HG03175 (cell line): ENCODE data around the gene C3orf33.

Source experiments
- ATAC-seq: cut with Tn5 transposase; IDR thresholded peaks from one replicate; pipeline ENCODE4 v1.9.1; 2021; ENCODE audit warnings: mild to moderate bottlenecking, moderate library complexity; ENCODE audit not compliant: unreplicated experiment

Gene C3orf33

GRCh38 chr3:155790272-155790925 is 15.7 kb downstream of the C3orf33 start:
- no peak for ATAC-seq

GRCh38 chr3:155785662-155786295 is 20.3 kb downstream of the C3orf33 start:
- no peak for ATAC-seq

DNA sequence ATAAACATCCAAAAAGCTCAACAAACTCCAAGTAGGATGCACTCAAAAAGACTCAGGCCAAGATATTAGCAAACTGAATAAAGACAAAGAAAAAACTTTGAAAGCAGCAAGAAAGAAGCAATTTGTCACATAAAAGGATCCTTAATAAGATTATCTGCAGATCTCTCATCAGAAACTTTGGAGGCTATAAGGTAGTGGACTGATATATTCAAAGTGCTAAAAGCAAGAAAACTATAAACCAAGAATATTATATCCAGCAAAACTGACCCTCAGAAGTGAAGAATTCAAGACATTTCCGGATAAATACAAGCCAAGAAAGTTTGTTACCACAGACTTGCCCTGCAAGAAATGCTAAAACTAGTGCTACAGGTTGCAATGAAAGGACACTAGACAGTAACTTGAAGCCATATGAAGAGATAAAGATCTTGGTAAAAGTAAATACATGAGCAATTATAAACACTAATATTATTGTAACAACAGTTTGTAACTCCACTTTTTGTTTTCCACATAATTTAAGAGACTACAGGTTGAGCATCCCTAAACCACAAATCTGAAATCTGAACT is 23.6 kb downstream of the C3orf33 start:
- no peak for ATAC-seq

DNA sequence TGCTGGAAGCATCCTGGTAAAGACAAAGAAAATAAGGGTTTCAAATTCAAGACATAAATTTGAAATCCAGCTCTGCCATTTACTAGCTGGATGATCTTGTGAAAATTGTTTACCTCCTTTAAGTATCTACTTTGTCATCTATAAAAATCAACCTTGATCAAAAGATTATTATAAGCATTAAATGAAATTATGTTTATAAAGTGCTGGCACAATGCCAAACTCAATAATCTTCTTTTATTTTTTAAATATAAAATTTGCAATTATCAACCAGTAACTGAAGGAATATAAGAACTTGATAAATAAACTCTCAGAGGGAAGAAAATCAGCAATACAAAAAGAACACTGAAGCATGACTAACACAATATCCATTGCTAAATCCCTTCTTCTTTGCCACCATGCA is 25.8 kb downstream of the C3orf33 start:
- no peak for ATAC-seq

DNA sequence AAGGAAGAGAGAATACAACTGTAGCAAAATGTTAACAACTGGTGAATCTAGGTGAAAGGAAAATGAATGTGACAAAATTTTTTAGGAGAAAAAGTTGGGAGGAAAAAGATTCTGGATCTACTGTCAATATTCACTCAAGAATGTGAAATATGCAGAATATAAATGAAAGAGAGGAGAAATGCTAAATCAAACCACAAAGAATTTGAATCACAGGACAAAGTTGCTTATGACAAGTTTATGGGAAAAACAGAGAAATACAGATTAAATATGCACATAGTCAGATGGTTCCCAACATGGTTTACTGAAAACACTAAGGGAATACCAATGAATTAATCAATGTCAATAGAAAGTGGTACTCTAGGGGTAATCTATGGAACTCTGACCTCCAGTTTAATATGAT is 27.6 kb downstream of the C3orf33 start:
- no peak for ATAC-seq

GRCh38 chr3:155772801-155773200 is 33.3 kb downstream of the C3orf33 start:
- ATAC-seq: no peak

- ATAC-seq: no peak
These were observed 35.0 kb downstream of the C3orf33 start for GRCh38 chr3:155771126-155771525.

DNA sequence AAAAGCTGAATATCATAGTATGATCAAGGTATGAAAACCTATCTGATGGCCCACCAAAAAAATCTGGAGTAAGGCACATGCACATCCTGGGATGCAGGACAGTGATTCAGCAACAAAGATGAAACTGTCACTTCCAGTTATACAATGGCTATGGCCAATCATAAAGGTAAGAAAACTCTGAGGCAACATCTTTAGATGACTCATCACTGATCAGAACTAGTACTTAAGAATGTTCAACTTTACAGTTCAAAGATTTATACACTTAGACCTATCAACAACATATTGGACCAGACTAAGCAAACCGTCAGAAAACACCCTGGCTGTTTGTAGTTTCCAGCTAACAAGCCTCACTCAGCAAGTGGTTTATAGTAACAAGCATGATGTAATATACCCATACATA is 39.9 kb downstream of the C3orf33 start:
- no peak for ATAC-seq

GRCh38 chr3:155763870-155764463 is 42.1 kb downstream of the C3orf33 start:
- ATAC-seq: no peak

DNA sequence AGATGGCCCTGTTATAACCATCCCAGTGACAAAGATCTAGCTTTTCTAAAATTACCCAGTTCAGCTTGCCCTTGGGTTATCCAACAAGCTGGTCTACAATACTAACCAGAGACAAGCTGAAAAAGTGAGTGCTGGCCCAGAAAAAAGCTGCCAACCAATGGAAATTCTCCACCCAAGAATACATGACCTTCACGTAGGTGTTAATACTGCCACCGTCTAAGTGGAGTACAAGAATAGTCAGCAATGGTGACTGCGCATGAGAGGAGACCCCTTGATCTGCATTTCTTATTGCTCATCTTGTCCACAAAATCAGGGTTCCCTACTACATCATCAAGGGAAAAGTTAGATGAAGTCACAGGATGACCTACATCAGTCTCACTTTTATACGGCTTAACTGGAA is 45.4 kb downstream of the C3orf33 start:
- no peak for ATAC-seq

DNA sequence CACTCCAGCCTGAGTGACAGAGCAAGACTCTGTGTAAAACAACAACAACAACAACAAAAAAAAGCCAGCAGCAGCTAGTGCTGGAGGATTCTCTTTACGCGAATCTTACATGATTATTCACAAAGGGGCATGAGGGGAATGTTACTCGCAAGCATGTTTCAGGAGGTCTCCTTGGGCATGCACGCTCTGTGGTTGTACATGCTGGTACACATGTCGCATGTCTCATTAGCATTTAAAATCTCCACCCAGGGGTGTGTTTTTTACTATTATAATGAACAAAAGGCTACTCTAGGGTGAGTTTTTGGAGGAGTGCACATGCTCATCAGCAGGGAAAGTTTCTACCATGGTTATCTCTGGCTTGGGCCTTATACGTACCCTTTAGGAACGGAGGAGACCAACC is 48.5 kb downstream of the C3orf33 start:
- ATAC-seq: no peak

DNA sequence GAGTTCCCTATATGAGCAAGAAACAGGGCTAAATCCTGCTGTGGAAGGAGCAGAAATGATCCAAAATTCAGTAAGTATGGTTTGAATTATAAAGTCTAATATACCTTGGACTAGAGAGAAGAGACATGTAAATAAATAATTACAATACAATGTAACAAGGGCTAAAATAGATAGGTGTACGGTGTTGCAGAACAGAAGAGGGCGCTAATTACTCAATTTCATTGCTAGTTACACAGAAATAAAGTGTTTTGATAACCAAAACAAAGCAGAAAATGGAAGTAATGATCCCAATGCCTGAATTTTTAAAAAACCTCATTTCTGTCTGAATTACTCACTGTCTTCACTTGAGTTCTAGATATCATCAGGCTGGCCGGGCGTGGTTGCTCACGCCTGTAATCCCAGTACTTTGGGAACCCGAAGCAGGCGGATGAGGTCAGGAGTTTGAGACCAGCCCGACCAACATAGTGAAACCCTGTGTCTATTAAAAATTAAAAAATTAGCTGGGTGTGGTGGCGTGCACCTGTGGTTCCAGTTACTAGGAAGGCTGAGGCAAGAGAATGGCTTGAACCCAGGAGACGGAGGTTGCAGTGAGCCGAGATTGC is 52.9 kb downstream of the C3orf33 start:
- ATAC-seq: peak; percentile 55

- no peak for ATAC-seq
These were observed 57.3 kb downstream of the C3orf33 start for GRCh38 chr3:155748611-155749365.

GRCh38 chr3:155747946-155748290 is 58.2 kb downstream of the C3orf33 start:
- no peak for ATAC-seq

DNA sequence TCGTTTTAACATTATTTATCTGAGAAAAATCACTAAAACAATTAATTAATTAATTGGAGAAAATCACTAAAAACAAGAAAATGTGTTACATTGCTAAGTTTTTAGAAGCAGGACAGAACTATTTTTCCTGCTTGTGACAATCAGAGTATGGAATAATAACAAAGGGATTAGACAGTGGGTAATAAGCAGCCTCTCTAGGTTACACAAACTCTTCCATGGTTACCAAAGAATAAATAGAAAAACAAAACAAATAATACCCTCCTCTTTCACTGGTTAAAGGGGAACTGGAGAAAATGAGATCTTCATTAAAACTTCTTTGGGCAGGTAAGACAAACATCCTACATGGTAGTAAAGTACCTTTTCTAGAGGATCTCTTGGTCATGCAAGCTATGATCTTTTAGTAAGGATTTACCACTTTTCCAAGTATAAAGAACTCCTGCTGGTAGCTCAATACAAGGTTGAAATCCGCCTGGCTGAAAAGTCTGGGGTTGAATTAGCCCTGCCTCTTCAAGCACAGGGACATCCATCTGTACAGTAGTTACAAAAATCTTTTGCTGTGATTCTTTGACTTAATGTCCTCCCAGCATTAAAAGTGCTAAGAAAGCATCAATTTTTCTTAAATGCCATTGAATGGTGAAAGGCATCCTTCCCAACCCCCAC is 58.7 kb downstream of the C3orf33 start:
- ATAC-seq: no peak

DNA sequence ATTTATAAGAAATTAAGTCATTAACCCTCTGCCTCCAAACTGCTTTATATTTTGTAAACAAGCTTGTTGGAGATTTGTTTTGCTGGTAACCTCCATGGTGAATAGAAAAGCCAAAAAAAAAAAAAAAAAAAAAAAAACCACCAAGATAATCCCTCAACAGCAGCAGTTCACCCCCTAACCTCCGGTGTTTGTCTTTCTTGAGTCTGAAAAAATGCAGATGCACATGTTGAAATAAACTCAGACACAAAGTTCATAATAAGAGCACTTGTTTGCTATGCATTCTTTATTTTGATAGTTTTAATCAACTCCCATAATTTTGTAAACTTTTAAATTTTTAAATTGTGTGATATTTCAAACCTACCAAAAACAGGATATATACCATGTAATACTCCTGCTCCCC is 59.4 kb downstream of the C3orf33 start:
- ATAC-seq: no peak

GRCh38 chr3:155745795-155746550 is 60.1 kb downstream of the C3orf33 start:
- no peak for ATAC-seq

DNA sequence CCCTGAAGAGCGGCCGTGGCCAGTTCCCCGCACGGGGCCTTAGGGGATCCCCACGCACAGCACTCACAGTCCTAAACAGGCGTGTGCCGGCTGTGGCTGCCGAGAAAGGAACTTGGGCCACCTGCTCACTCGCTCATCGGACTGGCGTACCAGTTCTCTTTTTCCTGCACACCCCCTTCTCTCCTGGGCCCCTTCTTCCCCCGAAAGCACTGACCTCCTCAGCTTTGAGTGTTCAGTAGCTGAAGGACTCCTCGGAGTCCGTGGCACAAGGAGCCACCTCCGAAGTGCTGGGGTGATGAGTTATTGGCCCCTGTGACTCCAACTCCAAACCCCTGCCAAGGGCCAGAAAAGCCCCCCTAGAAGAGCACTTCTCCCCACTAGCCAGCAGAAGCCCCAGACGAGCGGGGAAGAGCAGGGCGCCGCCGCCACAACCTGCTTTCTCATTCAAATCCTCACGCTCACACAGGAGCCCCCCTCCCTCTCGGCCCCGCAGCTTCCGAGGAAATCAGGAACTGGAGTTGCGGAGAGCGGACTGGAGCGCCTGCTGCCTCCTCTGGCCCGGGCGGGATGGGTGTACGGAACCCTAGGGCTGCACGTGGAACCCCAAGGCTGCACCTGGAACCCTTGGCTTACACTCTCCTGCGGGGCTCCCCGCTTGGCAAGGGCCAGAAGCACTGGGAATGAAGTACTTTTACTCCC is 61.3 kb downstream of the C3orf33 start, which contains the start of gene PLCH1:
PLCH1 (minus strand) TSS at position 446 of the 699 bp plus-strand sequence. CDS start 40,847 bp downstream, outside the sequence.
- ATAC-seq: peak; percentile 55

GRCh38 chr3:155744010-155744625 is 62.0 kb downstream of the C3orf33 start:
- ATAC-seq: peak; percentile 40
